H1 (cell line): ENCODE results near the gene NFKBIZ. TPM values are rescaled to one million over a fixed set of nuclear protein-coding genes. Genes with fewer than 3 reads are reported as not detected.

Source experiments
- ATF2 ChIP-seq: IDR thresholded peaks from 2 replicates; pipeline ENCODE4 v1.6.1; 2012; ENCODE audit warnings: low read length, inconsistent platforms
- CREB1 ChIP-seq: IDR thresholded peaks from 2 replicates; pipeline ENCODE4 v1.6.1; 2012; ENCODE audit warnings: inconsistent platforms
- HDAC2 ChIP-seq, 2 experiments: fragments of 300-600 bp in 1 of 2; sonication (generic) in 1 of 2; IDR thresholded peaks; 2 replicates each; pipeline ENCODE4 v1.6.1; 2011 to 2012; ENCODE audit warnings: low read depth in 2 of 2, low read length in 2 of 2, mild to moderate bottlenecking in 2 of 2, moderate library complexity in 2 of 2, borderline replicate concordance in 1 of 2, inconsistent platforms in 1 of 2
- POLR2AphosphoS5 ChIP-seq: IDR thresholded peaks from 2 replicates; pipeline ENCODE4 v1.6.1; 2011; ENCODE audit warnings: low read depth, low read length
- RXRA ChIP-seq: IDR thresholded peaks from 2 replicates; pipeline ENCODE4 v1.6.1; 2011; ENCODE audit warnings: low read depth, mild to moderate bottlenecking, low read length, moderate library complexity; ENCODE audit not compliant: insufficient read depth
- SRF ChIP-seq: IDR thresholded peaks from 2 replicates; pipeline ENCODE4 v1.6.1; 2011; ENCODE audit warnings: mild to moderate bottlenecking, low read depth, low read length, moderate library complexity
- TCF12 ChIP-seq: IDR thresholded peaks from 2 replicates; pipeline ENCODE4 v1.6.1; 2011; ENCODE audit warnings: low read depth, mild to moderate bottlenecking, low read length
- USF2 ChIP-seq: IDR thresholded peaks from 2 replicates; pipeline ENCODE4 v1.6.1; 2011; ENCODE audit warnings: low read length, improper control_type of control experiment
- ZNF274 ChIP-seq: IDR thresholded peaks from 2 replicates; pipeline ENCODE4 v1.7.0; 2012; ENCODE audit warnings: low read length, borderline replicate concordance; ENCODE audit errors: extremely low read depth
- polyA plus RNA-seq, 7 experiments: library from polyadenylated mRNA; depleted of rRNA in 3 of 7; stranded (reverse) in 5 of 7; unstranded in 2 of 7; fragments of >200 nt in 5 of 7; fragments of 200-250 nt in 2 of 7; gene quantifications; 1 replicate in 5 of 7; 2 replicates in 1 of 7; 4 replicates in 1 of 7; pipeline versions ENCODE4 v1.2.1 to v1.2.3, GENCODE V29; 2011 to 2013; ENCODE audit warnings: missing spikeins in 2 of 7, mixed read lengths in 2 of 7
- total RNA-seq: library from RNA; stranded (reverse); fragmentation: NEBNext Ultra II Directional; extraction: Animal tissue kit (Norgen Biotek cat#: 25700); gene quantifications from 2 replicates; pipeline ENCODE4 v1.2.1, GENCODE V29; 2021

The NFKBIZ gene
- total and polyA plus RNA-seq, 2 of the 8 experiments (the other 6 are each of a cell fraction or from before 2014, with no cell fraction given): 7.2 to 24.5 TPM

- no peak for TF ChIP-seq ATF2
- no peak for TF ChIP-seq RXRA
- no peak for TF ChIP-seq HDAC2 (IDR thresholded peaks at IDR 0.05; ENCODE audit: borderline replicate concordance in 1 of 2, low read depth in 2 of 2, low read length in 2 of 2)
- TF ChIP-seq POLR2AphosphoS5: no peak
- no peak for TF ChIP-seq USF2
- no peak for TF ChIP-seq TCF12
- no peak for TF ChIP-seq ZNF274
- no peak for TF ChIP-seq SRF
- no peak for TF ChIP-seq CREB1
Measured at GRCh38 chr3:101862416-101863165, 13.3 kb downstream of the NFKBIZ start (continued).
